Stimulated activated CD4-positive, alpha-beta T cell treated with anti-CD3 and anti-CD28 coated beads, Interleukin-1b, Interleukin-23, amount 100 ng/mL, for 48 hours (primary cell): Measurements from ENCODE around the gene PCMTD2.

Source experiments
- DNase-seq: peaks from one replicate; pipeline ENCODE4 v3.0.0-alpha.2; 2020

PCMTD2 gene

GRCh38 chr20:64239449-64240242 is 15.9 kb upstream of the PCMTD2 start:
- DNase-seq, result no peak

GRCh38 chr20:64240243-64241015 is 15.1 kb upstream of the PCMTD2 start:
- no peak for DNase-seq

- DNase-seq, result no peak
Observed at GRCh38 chr20:64241061-64241460, 14.5 kb upstream of the PCMTD2 start.

GRCh38 chr20:64242003-64242796 is 13.3 kb upstream of the PCMTD2 start:
- no peak for DNase-seq

GRCh38 chr20:64242797-64243475 is 12.6 kb upstream of the PCMTD2 start:
- no peak for DNase-seq

GRCh38 chr20:64244281-64244805 is 11.2 kb upstream of the PCMTD2 start:
- no peak for DNase-seq

GRCh38 chr20:64244870-64245603 is 10.5 kb upstream of the PCMTD2 start:
- DNase-seq, result no peak

GRCh38 chr20:64245746-64246595 is 9.6 kb upstream of the PCMTD2 start:
- no peak for DNase-seq

GRCh38 chr20:64246616-64247306 is 8.8 kb upstream of the PCMTD2 start:
- DNase-seq, result no peak

GRCh38 chr20:64247307-64247618 is 8.3 kb upstream of the PCMTD2 start:
- no peak for DNase-seq

- no peak for DNase-seq
Observed at GRCh38 chr20:64247970-64248841, 7.3 kb upstream of the PCMTD2 start.

GRCh38 chr20:64250027-64250426 is 5.5 kb upstream of the PCMTD2 start:
- DNase-seq, result no peak

GRCh38 chr20:64253000-64253383 is 2.6 kb upstream of the PCMTD2 start:
- no peak for DNase-seq

- no peak for DNase-seq
Observed at GRCh38 chr20:64253443-64253842, 2.1 kb upstream of the PCMTD2 start.

- no peak for DNase-seq
Observed at GRCh38 chr20:64254156-64254555, 1.4 kb upstream of the PCMTD2 start.

GRCh38 chr20:64254571-64255360 is 782 bp upstream of the PCMTD2 start:
- DNase-seq, result no peak

GRCh38 chr20:64256282-64256935 is 861 bp downstream of the PCMTD2 start:
- DNase-seq, result no peak
